SK-N-SH (cell line): Measurements from ENCODE around the gene MALRD1. TPM values are rescaled to one million over a fixed set of nuclear protein-coding genes. Genes with fewer than 3 reads are reported as not detected.
A peak's percentile ranks its signal among the peaks of the same experiment; 100 is the strongest.

Experiments
- CTCF ChIA-PET: fragments of 300-600, 350-600 bp; formaldehyde crosslinking; extraction: SDS; loops from one replicate; lab custom pipeline; 2021; lab: Yijun Ruan, JAX
- POLR2A ChIA-PET: fragments of 350-600 bp; sonication (Branson Sonifier 250); formaldehyde crosslinking; extraction: SDS; loops from one replicate; lab custom pipeline; 2020; ENCODE audit warnings: antibody characterized with exemption, inconsistent platforms; lab: Yijun Ruan, JAX
- DNase-seq: peaks from one replicate; pipeline ENCODE4 v3.0.0; 2012
- H2AFZ ChIP-seq: fragments of 200-600 bp; sonication (generic); 2 replicates; pipeline ENCODE4 v1.8.1; 2016; ENCODE audit warnings: antibody characterized with exemption, mild to moderate bottlenecking, low read depth
- H3F3A ChIP-seq: fragments of 200-600 bp; sonication (generic); replicated peaks from 2 replicates; pipeline ENCODE3; 2016; ENCODE audit warnings: antibody characterized with exemption, mild to moderate bottlenecking; ENCODE audit not compliant: insufficient read depth
- H3K27ac ChIP-seq, 2 experiments: fragments of 200-500 bp in 1 of 2; fragments of 200-600 bp in 1 of 2; sonication (Bioruptor generic) in 1 of 2; sonication (generic), shearing (Covaris generic) in 1 of 2; 2 replicates each; pipeline versions ENCODE4 v1.5.1 to v1.6.1; 2014 to 2016; ENCODE audit warnings: low read depth in 2 of 2, inconsistent platforms in 1 of 2, low read length in 1 of 2, mild to moderate bottlenecking in 1 of 2, mixed read lengths in 1 of 2
- H3K27me3 ChIP-seq: fragments of 200-600 bp; sonication (generic), shearing (Covaris generic); 2 replicates; pipeline ENCODE4 v1.6.1; 2016; ENCODE audit warnings: mixed run types; ENCODE audit not compliant: insufficient read depth
- H3K36me3 ChIP-seq, 2 experiments: fragments of 200-500 bp in 1 of 2; fragments of 200-600 bp in 1 of 2; sonication (Bioruptor generic) in 1 of 2; sonication (generic) in 1 of 2; replicated peaks in 1 of 2; 2 replicates each; pipeline versions ENCODE3 to v1.5.1; 2014 to 2016; ENCODE audit warnings: low read length in 1 of 2, mild to moderate bottlenecking in 1 of 2; ENCODE audit not compliant: insufficient read depth in 2 of 2, control insufficient read depth in 1 of 2
- H3K4me1 ChIP-seq, 2 experiments: fragments of 200-500 bp in 1 of 2; fragments of 200-600 bp in 1 of 2; sonication (Bioruptor generic) in 1 of 2; sonication (generic), shearing (Covaris generic) in 1 of 2; 2 replicates each; pipeline versions ENCODE4 v1.5.1 to v1.6.1; 2014 to 2016; ENCODE audit warnings: low read depth in 1 of 2, low read length in 1 of 2, mixed run types in 1 of 2; ENCODE audit not compliant: insufficient read depth in 2 of 2, control insufficient read depth in 1 of 2
- H3K4me2 ChIP-seq: fragments of 200-600 bp; sonication (generic), shearing (Covaris generic); 2 replicates; pipeline ENCODE4 v1.6.1; 2017; ENCODE audit warnings: mixed run types
- H3K4me3 ChIP-seq, 2 experiments: fragments of 200-500 bp in 1 of 2; fragments of 200-600 bp in 1 of 2; sonication (Bioruptor generic) in 1 of 2; sonication (generic), shearing (Covaris generic) in 1 of 2; 2 replicates each; pipeline versions ENCODE4 v1.5.1 to v1.8.1; 2014 to 2016; ENCODE audit warnings: low read depth in 2 of 2, inconsistent platforms in 1 of 2, low read length in 1 of 2, mild to moderate bottlenecking in 1 of 2, mixed read lengths in 1 of 2, moderate library complexity in 1 of 2
- H3K79me2 ChIP-seq: fragments of 200-600 bp; sonication (generic); 2 replicates; pipeline ENCODE4 v1.8.1; 2017; ENCODE audit warnings: mild to moderate bottlenecking; ENCODE audit not compliant: insufficient read depth
- H3K9ac ChIP-seq: fragments of 200-600 bp; sonication (generic); 2 replicates; pipeline ENCODE4 v1.6.1; 2017; ENCODE audit warnings: mixed run types
- H3K9me2 ChIP-seq: fragments of 200-600 bp; sonication (generic); 2 replicates; pipeline ENCODE4 v1.6.1; 2017; ENCODE audit warnings: mixed run types
- H3K9me3 ChIP-seq: fragments of 200-600 bp; sonication (generic); 2 replicates; pipeline ENCODE4 v1.6.1; 2017; ENCODE audit warnings: mixed run types, mild to moderate bottlenecking, moderate library complexity
- H4K20me1 ChIP-seq: fragments of 200-600 bp; sonication (generic); 2 replicates; pipeline ENCODE4 v1.6.1; 2017; ENCODE audit warnings: mild to moderate bottlenecking, mixed run types; ENCODE audit not compliant: insufficient read depth
- CHD2 ChIP-seq: fragments of 150-350 bp; IDR thresholded peaks from 2 replicates; pipeline ENCODE4 v1.6.1; 2018; ENCODE audit warnings: low read length; ENCODE audit not compliant: partially characterized antibody
- ELF1 ChIP-seq: IDR thresholded peaks from 2 replicates; pipeline ENCODE4 v1.4.0; 2012
- EP300 ChIP-seq, 2 experiments: IDR thresholded peaks; 2 replicates each; pipeline versions ENCODE4 v1.4.0 to v1.6.1; 2012; ENCODE audit warnings: borderline replicate concordance in 1 of 2, low read depth in 1 of 2, low read length in 1 of 2
- FOSL2 ChIP-seq: IDR thresholded peaks from 2 replicates; pipeline ENCODE4 v1.4.0; 2012; ENCODE audit warnings: low read depth, mild to moderate bottlenecking, moderate library complexity, borderline replicate concordance
- FOXM1 ChIP-seq: IDR thresholded peaks from 2 replicates; pipeline ENCODE4 v1.4.0; 2012; ENCODE audit warnings: low read depth, mild to moderate bottlenecking
- GABPA ChIP-seq: IDR thresholded peaks from 2 replicates; pipeline ENCODE4 v1.4.0; 2012; ENCODE audit warnings: low read depth, mild to moderate bottlenecking
- JUND ChIP-seq: IDR thresholded peaks from 2 replicates; pipeline ENCODE4 v1.4.0; 2012
- RAD21 ChIP-seq: IDR thresholded peaks from 2 replicates; pipeline ENCODE4 v1.6.1; 2012; ENCODE audit warnings: mild to moderate bottlenecking, low read length
- RCOR1 ChIP-seq: fragments of 150-350 bp; IDR thresholded peaks from 2 replicates; pipeline ENCODE4 v1.6.1; 2017; ENCODE audit warnings: antibody characterized with exemption, low read length
- RXRA ChIP-seq: IDR thresholded peaks from 2 replicates; pipeline ENCODE4 v1.4.0; 2012; ENCODE audit warnings: low read depth, mild to moderate bottlenecking, borderline replicate concordance
- SIN3A ChIP-seq: IDR thresholded peaks from 2 replicates; pipeline ENCODE4 v1.6.1; 2012; ENCODE audit warnings: low read depth, mild to moderate bottlenecking, low read length, moderate library complexity, borderline replicate concordance
- SMC3 ChIP-seq: IDR thresholded peaks from 2 replicates; pipeline ENCODE4 v1.6.1; 2012; ENCODE audit warnings: low read depth, low read length, improper control_type of control experiment
- TEAD4 ChIP-seq: IDR thresholded peaks from 2 replicates; pipeline ENCODE4 v1.4.0; 2012; ENCODE audit warnings: mild to moderate bottlenecking, borderline replicate concordance; ENCODE audit not compliant: insufficient read depth
- YY1 ChIP-seq: IDR thresholded peaks from 2 replicates; pipeline ENCODE4 v1.4.0; 2012; ENCODE audit warnings: low read depth, mild to moderate bottlenecking
- WGBS: methylation state at CpG from one replicate; pipeline ENCODE4 v1.1.6; 2017; ENCODE audit warnings: low lambda C conversion rate; 5-methylcytosine and 5-hydroxymethylcytosine counted together
- polyA plus RNA-seq, 3 experiments: library from polyadenylated mRNA; depleted of rRNA; stranded (reverse); fragments of >200 nt; gene quantifications; 2 replicates each; pipeline ENCODE4 v1.2.3, GENCODE V29; 2012
- TF ChIP-seq, protein P1 (sequence below): fragments of 150-350 bp; IDR thresholded peaks from 2 replicates; pipeline ENCODE4 v1.6.1; 2017; ENCODE audit warnings: antibody characterized with exemption, low read length, low read depth, borderline replicate concordance
- TF ChIP-seq, protein P2 (sequence below): IDR thresholded peaks from 2 replicates; pipeline ENCODE4 v1.4.0; 2012; ENCODE audit warnings: low read depth, borderline replicate concordance
- TF ChIP-seq, protein P3 (sequence below): IDR thresholded peaks from 2 replicates; pipeline ENCODE4 v1.4.0; 2012; ENCODE audit warnings: low read depth, borderline replicate concordance
- TF ChIP-seq, protein P4 (sequence below): fragments of 150-350 bp; IDR thresholded peaks from 2 replicates; pipeline ENCODE4 v1.6.1; 2016; ENCODE audit warnings: mild to moderate bottlenecking, low read depth, low read length

The MALRD1 gene
- polyA plus RNA-seq, 1 of the 3 experiments (the other 2 are of a cell fraction) = not detected

DNA sequence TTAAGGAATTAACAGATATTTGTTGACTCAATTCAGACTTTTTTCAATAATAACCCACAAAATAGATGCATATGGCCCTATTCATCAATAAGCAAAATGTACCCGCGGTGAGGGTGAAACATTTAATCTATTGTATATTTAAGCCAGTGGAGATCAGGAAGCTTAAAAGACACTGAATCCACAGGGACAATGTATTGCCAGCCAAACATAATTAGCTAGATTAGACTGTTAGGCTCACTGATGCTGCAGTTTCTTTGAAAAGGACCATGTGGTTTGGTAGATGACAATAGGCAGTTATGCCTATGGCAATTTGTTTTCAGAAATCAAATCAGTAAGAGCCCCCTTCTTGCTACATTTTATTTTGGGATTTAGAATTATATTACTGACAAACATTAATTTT lies 680.4 kb downstream of the MALRD1 start:
- H3K9me2 ChIP-seq = no peaks in the 10 kb centered on the region
- H4K20me1 ChIP-seq = no peaks in the 10 kb centered on the region
- H3K27ac ChIP-seq = no peak overlapping the region
- ChIA-PET POLR2A (no interaction called here), CTCF (no interaction called here)
- no peak overlapping the region for H3K4me3 ChIP-seq
- no peak overlapping the region for H3K9ac ChIP-seq
- peak; percentile 17 for DNase-seq
- H3K27me3 ChIP-seq = no peaks in the 10 kb centered on the region
- 97% methylated on average over 2 of the region's 2 CpGs for WGBS
- H3K36me3 ChIP-seq = no peaks in the 10 kb centered on the region
- H3K4me2 ChIP-seq = no peak overlapping the region
- no peaks in the 10 kb centered on the region for H3K79me2 ChIP-seq
- TF ChIP-seq FOSL2 = no peak
- TF ChIP-seq GABPA = no peak
- TF ChIP-seq RXRA = no peak
- no peak for TF ChIP-seq JUND
- TF ChIP-seq FOXM1 = no peak
- TF ChIP-seq, protein P1, sequence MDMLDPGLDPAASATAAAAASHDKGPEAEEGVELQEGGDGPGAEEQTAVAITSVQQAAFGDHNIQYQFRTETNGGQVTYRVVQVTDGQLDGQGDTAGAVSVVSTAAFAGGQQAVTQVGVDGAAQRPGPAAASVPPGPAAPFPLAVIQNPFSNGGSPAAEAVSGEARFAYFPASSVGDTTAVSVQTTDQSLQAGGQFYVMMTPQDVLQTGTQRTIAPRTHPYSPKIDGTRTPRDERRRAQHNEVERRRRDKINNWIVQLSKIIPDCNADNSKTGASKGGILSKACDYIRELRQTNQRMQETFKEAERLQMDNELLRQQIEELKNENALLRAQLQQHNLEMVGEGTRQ = no peak
- TF ChIP-seq, protein P2, sequence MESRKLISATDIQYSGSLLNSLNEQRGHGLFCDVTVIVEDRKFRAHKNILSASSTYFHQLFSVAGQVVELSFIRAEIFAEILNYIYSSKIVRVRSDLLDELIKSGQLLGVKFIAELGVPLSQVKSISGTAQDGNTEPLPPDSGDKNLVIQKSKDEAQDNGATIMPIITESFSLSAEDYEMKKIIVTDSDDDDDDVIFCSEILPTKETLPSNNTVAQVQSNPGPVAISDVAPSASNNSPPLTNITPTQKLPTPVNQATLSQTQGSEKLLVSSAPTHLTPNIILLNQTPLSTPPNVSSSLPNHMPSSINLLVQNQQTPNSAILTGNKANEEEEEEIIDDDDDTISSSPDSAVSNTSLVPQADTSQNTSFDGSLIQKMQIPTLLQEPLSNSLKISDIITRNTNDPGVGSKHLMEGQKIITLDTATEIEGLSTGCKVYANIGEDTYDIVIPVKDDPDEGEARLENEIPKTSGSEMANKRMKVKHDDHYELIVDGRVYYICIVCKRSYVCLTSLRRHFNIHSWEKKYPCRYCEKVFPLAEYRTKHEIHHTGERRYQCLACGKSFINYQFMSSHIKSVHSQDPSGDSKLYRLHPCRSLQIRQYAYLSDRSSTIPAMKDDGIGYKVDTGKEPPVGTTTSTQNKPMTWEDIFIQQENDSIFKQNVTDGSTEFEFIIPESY = no peak
- TF ChIP-seq SIN3A = no peak
- no peak for TF ChIP-seq RCOR1
- TF ChIP-seq, protein P3, sequence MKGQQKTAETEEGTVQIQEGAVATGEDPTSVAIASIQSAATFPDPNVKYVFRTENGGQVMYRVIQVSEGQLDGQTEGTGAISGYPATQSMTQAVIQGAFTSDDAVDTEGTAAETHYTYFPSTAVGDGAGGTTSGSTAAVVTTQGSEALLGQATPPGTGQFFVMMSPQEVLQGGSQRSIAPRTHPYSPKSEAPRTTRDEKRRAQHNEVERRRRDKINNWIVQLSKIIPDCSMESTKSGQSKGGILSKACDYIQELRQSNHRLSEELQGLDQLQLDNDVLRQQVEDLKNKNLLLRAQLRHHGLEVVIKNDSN = no peak
- TF ChIP-seq CHD2 = no peak
- H3F3A ChIP-seq = peaks cover 8% of the 10 kb centered on the region
- H3K4me1 ChIP-seq = peaks cover 0 to 3% of the 10 kb centered on the region in 2 experiments; a peak in 2 of 4 replicates
- H3K9me3 ChIP-seq = no peaks in the 10 kb centered on the region
- no peak overlapping the region for H2AFZ ChIP-seq

DNA sequence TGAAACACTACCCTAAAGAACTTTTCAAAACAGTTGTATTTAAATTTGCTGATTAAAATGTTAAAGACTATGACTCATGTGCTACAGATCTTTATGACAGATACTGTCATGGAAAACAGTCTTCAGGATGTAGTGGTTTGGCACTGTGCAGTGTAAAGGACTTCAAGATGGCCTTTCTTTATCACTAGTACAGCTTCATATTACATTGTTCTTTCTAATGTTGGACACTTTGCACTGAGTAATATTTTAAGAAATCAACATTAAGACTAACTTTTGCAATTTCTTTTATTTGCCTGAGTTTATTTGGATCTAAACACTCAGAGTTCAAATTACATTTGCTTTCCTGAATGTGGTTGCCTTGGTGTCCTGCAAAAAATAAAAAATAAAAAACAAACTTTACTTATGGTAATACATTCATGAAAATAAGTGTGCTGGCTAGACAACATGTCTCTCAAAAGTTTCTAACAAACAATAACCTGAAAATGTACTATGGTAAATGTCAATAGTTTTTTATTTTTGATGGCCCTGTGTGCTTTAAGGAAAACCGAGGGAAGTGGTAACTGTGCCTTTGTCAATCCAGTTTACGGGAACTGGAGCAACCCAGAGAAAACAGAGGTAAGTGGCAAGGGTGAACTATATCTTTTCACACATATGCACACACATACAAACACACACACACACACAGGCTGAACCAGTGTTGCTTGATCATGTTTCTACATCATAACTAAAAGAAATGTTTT lies 681.7 kb downstream of the MALRD1 start:
- H4K20me1 ChIP-seq = no peaks in the 10 kb centered on the region
- ChIA-PET CTCF (no interaction called here), POLR2A (no interaction called here)
- WGBS = 78% methylated on average over 2 of the region's 2 CpGs
- no peaks in the 10 kb centered on the region for H3K79me2 ChIP-seq
- no peaks in the 10 kb centered on the region for H3K9me3 ChIP-seq
- no peak for DNase-seq
- peak overlapping the region; percentile 64; the same call in 1 of the 2 replicates for H2AFZ ChIP-seq
- no peaks in the 10 kb centered on the region for H3K27me3 ChIP-seq
- H3K4me3 ChIP-seq = no peak overlapping the region
- no peaks in the 10 kb centered on the region for H3K9me2 ChIP-seq
- H3K9ac ChIP-seq = no peak overlapping the region
- peaks cover 0 to 3% of the 10 kb centered on the region in 2 experiments; a peak in 2 of 4 replicates for H3K4me1 ChIP-seq
- H3K27ac ChIP-seq = peak overlapping the region; percentile 64 to 70; a peak in 3 of 4 replicates
- peaks cover 8% of the 10 kb centered on the region for H3F3A ChIP-seq
- H3K4me2 ChIP-seq = peak overlapping the region; percentile 57; the same call in 1 of the 2 replicates
- H3K36me3 ChIP-seq = no peaks in the 10 kb centered on the region
- peak; percentile 80; the same call in 1 of the 2 replicates for TF ChIP-seq FOSL2
- peak; percentile 39; the same call in 1 of the 2 replicates for TF ChIP-seq YY1
- TF ChIP-seq SMC3 = no peak
- TF ChIP-seq JUND = peak; percentile 93
- no peak for TF ChIP-seq ELF1
- no peak for TF ChIP-seq RAD21
- peak; percentile 37 to 91; a peak in 3 of 4 replicates for TF ChIP-seq EP300 (IDR thresholded peaks at IDR 0.05; ENCODE audit: borderline replicate concordance in 1 of 2, low read depth in 1 of 2, low read length in 1 of 2)
- TF ChIP-seq, protein P2 = 0 out of 2 replicates have a peak, but pooled peaks have one; percentile 38
- TF ChIP-seq, protein P4, sequence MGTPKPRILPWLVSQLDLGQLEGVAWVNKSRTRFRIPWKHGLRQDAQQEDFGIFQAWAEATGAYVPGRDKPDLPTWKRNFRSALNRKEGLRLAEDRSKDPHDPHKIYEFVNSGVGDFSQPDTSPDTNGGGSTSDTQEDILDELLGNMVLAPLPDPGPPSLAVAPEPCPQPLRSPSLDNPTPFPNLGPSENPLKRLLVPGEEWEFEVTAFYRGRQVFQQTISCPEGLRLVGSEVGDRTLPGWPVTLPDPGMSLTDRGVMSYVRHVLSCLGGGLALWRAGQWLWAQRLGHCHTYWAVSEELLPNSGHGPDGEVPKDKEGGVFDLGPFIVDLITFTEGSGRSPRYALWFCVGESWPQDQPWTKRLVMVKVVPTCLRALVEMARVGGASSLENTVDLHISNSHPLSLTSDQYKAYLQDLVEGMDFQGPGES = no peak
- peak; percentile 74; the same call in 1 of the 2 replicates for TF ChIP-seq TEAD4
